ENCODE results near the gene ZNF12. TPM values are rescaled to one million over a fixed set of nuclear protein-coding genes. Genes with fewer than 3 reads are reported as not detected.

ZNF12 gene
- total and polyA plus RNA-seq, 10 of the 15 experiments (the other 5 are each of a cell fraction or from before 2014, with no cell fraction given): 6.7 to 38.1 (median 14.4) TPM

DNA sequence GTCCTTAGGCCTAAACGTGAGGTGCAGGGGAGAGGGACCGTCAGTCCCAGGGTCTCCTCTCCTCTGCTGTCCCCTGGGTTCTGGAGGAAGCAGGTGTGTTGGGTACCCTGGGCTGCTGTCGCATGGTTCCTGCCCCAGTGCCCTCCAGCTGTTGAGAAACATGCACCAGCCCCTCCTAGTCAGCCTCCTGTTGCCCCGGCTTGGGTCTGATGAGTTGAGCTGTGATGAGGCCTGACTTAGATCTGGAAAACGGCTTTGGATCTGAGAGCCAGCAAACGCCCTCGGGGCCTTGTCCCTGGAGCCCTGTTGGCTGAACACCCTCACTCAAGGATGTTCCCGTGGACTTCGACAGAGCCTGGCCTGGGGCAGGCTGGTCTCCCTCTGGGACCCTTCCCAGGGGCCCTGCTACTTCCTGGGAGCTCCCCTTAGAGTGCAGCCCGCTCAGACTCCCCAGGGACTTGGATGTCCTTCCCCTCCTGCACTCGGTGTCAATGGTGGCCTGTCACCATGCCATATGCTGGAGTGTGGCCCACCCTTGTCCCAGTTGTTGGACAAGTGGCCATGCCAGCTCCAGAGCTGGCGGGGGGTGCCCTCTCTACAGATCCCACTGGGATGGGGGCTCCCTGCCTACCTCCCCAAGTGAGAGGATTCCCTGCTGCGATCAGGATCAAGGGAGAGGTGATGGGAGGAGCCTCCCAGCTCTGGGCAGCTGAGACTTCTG lies 57.3 kb downstream of the ZNF12 start:
- Histone ChIP-seq H2AFZ (ENCODE audit: control insufficient read depth, low read depth, low read length) (no peak overlapping the region), H3K27ac (ENCODE audit: control insufficient read depth, insufficient read depth) (no peak overlapping the region), H3K27me3 (replicated peaks in 1 of 2; ENCODE audit: control insufficient read depth in 2 of 2, insufficient read depth in 2 of 2, low read length in 1 of 2) (no peaks in the 10 kb centered on the region), H3K4me1 (ENCODE audit: control insufficient read depth, insufficient read depth, low read length) (no peaks in the 10 kb centered on the region), H3K9ac (ENCODE audit: control insufficient read depth, insufficient read depth, low read length) (no peak overlapping the region), H3K4me2 (ENCODE audit: control insufficient read depth, insufficient read depth) (no peak overlapping the region), H3K9me3 (replicated peaks; ENCODE audit: control insufficient read depth, insufficient read depth, low read length) (peaks cover 13% of the 10 kb centered on the region; the same call in 2 of the 3 replicates), H3K79me2 (ENCODE audit: control insufficient read depth, insufficient read depth, low read length) (no peaks in the 10 kb centered on the region), H3K4me3 (no peak overlapping the region), H3K36me3 (ENCODE audit: control insufficient read depth in 2 of 2, insufficient read depth in 2 of 2, low read length in 1 of 2) (peaks cover 12 to 44% of the 10 kb centered on the region in 2 experiments), H4K20me1 (ENCODE audit: control insufficient read depth, insufficient read depth) (no peaks in the 10 kb centered on the region)
- intact Hi-C loops (cut with micrococcal nuclease; ENCODE audit: unreplicated experiment) (no loop called here), in situ Hi-C loops (cut with MboI) (no loop called here)
- CTCF ChIA-PET: no interaction called here
- DNase-seq (ENCODE audit: low read depth, low spot score) (no peak), FAIRE-seq (no peak), ATAC-seq (no peak)
- RAD21 ChIA-PET (ENCODE audit: unreplicated experiment): no interaction called here
- BruUV-seq (replicated peaks): no TSS peak
- WGBS (ENCODE audit: insufficient coverage, insufficient replicate concordance, low lambda C conversion rate, missing lambda C conversion rate): 91% methylated on average over 13 of the region's 13 CpGs
- TF ChIP-seq, protein P1, sequence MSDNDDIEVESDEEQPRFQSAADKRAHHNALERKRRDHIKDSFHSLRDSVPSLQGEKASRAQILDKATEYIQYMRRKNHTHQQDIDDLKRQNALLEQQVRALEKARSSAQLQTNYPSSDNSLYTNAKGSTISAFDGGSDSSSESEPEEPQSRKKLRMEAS (IDR thresholded peaks at IDR 0.05; ENCODE audit: low read depth, low read length): no peak
- TF ChIP-seq, protein P2, sequence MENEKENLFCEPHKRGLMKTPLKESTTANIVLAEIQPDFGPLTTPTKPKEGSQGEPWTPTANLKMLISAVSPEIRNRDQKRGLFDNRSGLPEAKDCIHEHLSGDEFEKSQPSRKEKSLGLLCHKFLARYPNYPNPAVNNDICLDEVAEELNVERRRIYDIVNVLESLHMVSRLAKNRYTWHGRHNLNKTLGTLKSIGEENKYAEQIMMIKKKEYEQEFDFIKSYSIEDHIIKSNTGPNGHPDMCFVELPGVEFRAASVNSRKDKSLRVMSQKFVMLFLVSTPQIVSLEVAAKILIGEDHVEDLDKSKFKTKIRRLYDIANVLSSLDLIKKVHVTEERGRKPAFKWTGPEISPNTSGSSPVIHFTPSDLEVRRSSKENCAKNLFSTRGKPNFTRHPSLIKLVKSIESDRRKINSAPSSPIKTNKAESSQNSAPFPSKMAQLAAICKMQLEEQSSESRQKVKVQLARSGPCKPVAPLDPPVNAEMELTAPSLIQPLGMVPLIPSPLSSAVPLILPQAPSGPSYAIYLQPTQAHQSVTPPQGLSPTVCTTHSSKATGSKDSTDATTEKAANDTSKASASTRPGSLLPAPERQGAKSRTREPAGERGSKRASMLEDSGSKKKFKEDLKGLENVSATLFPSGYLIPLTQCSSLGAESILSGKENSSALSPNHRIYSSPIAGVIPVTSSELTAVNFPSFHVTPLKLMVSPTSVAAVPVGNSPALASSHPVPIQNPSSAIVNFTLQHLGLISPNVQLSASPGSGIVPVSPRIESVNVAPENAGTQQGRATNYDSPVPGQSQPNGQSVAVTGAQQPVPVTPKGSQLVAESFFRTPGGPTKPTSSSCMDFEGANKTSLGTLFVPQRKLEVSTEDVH (IDR thresholded peaks at IDR 0.05; ENCODE audit: low read depth, partially characterized antibody): no peak
- TF ChIP-seq ZZZ3 (IDR thresholded peaks at IDR 0.05; ENCODE audit: control insufficient read depth, insufficient read length, low read depth) (no peak), PML (IDR thresholded peaks at IDR 0.05; ENCODE audit: low read length) (no peak), ZNF384 (IDR thresholded peaks at IDR 0.05; ENCODE audit: borderline replicate concordance, low read depth, low read length) (no peak), GABPA (IDR thresholded peaks at IDR 0.05; ENCODE audit: low read depth) (no peak), ESRRA (IDR thresholded peaks at IDR 0.05; ENCODE audit: low read length) (no peak), SMC3 (IDR thresholded peaks at IDR 0.05; ENCODE audit: borderline replicate concordance, low read length) (no peak), HCFC1 (IDR thresholded peaks at IDR 0.05; ENCODE audit: low read length) (no peak)
- POLR2A ChIA-PET: no interaction called here
- SMC1A ChIA-PET (ENCODE audit: uncharacterized antibody, unreplicated experiment): no interaction called here

Data from GM12878 (cell line).